Nephron (organoid): ENCODE results near the gene TDRD7.

Experiments
- H3K27ac Mint-ChIP-seq, 3 experiments: 2 replicates each; pipeline ENCODE4 v1.8.0; 2020; ENCODE audit warnings: mixed read lengths in 3 of 3, mild to moderate bottlenecking in 2 of 3, moderate library complexity in 1 of 3
- H3K27me3 Mint-ChIP-seq: 2 replicates; pipeline ENCODE4 v1.8.0; 2021; ENCODE audit warnings: low read depth, mild to moderate bottlenecking, moderate library complexity, mixed read lengths
- H3K36me3 Mint-ChIP-seq: 2 replicates; pipeline ENCODE4 v1.8.0; 2020; ENCODE audit warnings: low read depth, mixed read lengths
- H3K4me1 Mint-ChIP-seq: 2 replicates; pipeline ENCODE4 v1.8.0; 2020; ENCODE audit warnings: mixed read lengths
- H3K4me3 Mint-ChIP-seq, 3 experiments: 2 replicates each; pipeline ENCODE4 v1.8.0; 2020; ENCODE audit warnings: mild to moderate bottlenecking in 3 of 3, mixed read lengths in 3 of 3, moderate library complexity in 2 of 3
- H3K9me3 Mint-ChIP-seq: 2 replicates; pipeline ENCODE4 v1.8.0; 2020; ENCODE audit warnings: mixed read lengths
- CTCF ChIP-seq, 3 experiments: fragments of 200-600 bp; sonication (generic); IDR thresholded peaks; one replicate each; pipeline ENCODE4 v1.5.0; 2021; ENCODE audit warnings: antibody characterized with exemption in 3 of 3; ENCODE audit not compliant: unreplicated experiment in 3 of 3

The TDRD7 gene

DNA sequence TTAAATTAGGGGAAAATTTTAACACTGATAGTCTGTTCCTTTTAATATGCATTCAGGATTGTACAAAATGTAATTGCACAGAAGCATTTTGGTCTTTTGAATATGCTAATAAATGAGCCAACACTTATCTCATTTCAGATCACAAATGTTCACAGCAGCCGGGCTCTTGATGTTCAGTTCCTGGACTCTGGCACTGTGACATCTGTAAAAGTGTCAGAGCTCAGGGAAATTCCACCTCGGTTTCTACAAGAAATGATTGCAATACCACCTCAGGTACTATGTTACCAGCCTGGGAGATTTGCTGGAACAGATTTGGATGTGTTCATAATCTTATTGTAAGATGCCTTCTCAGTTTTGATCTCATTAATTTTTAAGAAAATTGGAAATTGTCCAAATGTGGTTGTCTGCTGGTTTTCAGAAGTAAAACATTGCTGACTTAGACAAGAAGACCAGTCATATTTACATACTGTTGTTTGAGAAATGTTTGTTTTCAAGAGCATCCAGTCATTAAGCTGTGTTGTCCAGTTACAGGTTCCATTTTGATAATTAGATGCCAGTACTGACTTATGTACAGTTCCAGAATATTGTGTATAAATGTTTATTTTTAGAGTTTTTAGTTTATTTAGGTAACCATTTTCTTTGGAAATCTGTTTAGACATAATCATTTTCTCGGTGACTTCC lies 66.5 kb downstream of the TDRD7 start:
- Mint-ChIP-seq H3K27ac (no peak overlapping the region), H3K27me3 (peaks cover 3% of the 10 kb centered on the region), H3K36me3 (no peaks in the 10 kb centered on the region), H3K9me3 (no peaks in the 10 kb centered on the region), H3K4me3 (no peak overlapping the region), H3K4me1 (peaks cover 13% of the 10 kb centered on the region)
- TF ChIP-seq CTCF (IDR thresholded peaks at IDR 0.05; ENCODE audit: unreplicated experiment in 3 of 3): no peak

DNA sequence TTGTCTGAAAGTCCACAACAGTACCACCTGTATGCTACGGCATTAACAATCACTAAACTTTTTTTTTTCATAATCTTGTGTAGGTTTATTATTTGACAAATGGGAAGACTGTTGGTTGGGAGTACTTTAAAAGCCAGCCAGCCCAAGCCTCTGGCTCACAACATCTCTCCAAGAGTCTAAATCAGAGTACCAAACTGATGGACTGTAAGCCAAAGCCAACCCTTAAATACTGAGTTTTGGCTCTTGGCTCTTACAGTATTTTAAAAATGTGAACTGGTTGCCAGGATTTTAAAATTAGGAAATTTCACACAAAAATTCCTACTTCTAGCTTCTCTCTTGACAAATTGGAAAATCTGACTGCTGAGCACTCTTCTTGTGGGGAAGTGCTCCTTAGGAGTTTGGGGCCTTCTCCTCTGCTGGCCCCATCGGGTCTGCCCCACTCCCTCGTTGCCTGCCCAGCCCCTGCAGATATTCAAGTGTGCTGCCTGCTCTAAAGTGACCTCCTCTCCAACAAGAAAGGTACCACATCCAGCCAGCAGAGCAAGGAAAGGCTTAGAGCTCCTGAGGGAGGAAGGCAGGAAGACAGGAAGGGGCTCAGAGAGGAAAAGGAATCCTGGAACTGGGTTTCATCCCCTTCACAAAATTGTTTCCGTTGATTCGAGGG lies 67.7 kb downstream of the TDRD7 start:
- H3K27ac Mint-ChIP-seq: no peak overlapping the region
- TF ChIP-seq CTCF (IDR thresholded peaks at IDR 0.05; ENCODE audit: unreplicated experiment in 3 of 3): no peak
- no peaks in the 10 kb centered on the region for H3K9me3 Mint-ChIP-seq
- peaks cover 5% of the 10 kb centered on the region for H3K4me1 Mint-ChIP-seq
- H3K36me3 Mint-ChIP-seq: no peaks in the 10 kb centered on the region
- H3K4me3 Mint-ChIP-seq: no peak overlapping the region
- H3K27me3 Mint-ChIP-seq: peaks cover 3% of the 10 kb centered on the region

- Mint-ChIP-seq H3K27ac (no peak overlapping the region), H3K36me3 (no peaks in the 10 kb centered on the region), H3K4me3 (no peak overlapping the region), H3K9me3 (no peaks in the 10 kb centered on the region), H3K27me3 (peaks cover 3% of the 10 kb centered on the region), H3K4me1 (no peaks in the 10 kb centered on the region)
- no peak for TF ChIP-seq CTCF (IDR thresholded peaks at IDR 0.05; ENCODE audit: unreplicated experiment in 3 of 3)
Observed at GRCh38 chr9:97480174-97480573, 68.3 kb downstream of the TDRD7 start.

- Mint-ChIP-seq H3K27me3 (peaks cover 3% of the 10 kb centered on the region), H3K4me3 (no peak overlapping the region), H3K4me1 (no peaks in the 10 kb centered on the region), H3K36me3 (no peaks in the 10 kb centered on the region), H3K9me3 (no peaks in the 10 kb centered on the region), H3K27ac (no peak overlapping the region)
- TF ChIP-seq CTCF (IDR thresholded peaks at IDR 0.05; ENCODE audit: unreplicated experiment in 3 of 3): no peak
Observed at GRCh38 chr9:97480749-97481148, 68.9 kb downstream of the TDRD7 start.

GRCh38 chr9:97484134-97484533 lies 72.2 kb downstream of the TDRD7 start:
- no peaks in the 10 kb centered on the region for H3K4me1 Mint-ChIP-seq
- H3K36me3 Mint-ChIP-seq: peaks cover 8% of the 10 kb centered on the region
- peaks cover 6% of the 10 kb centered on the region for H3K9me3 Mint-ChIP-seq
- H3K4me3 Mint-ChIP-seq: no peak overlapping the region
- no peak overlapping the region for H3K27ac Mint-ChIP-seq
- no peak for TF ChIP-seq CTCF (IDR thresholded peaks at IDR 0.05; ENCODE audit: unreplicated experiment in 3 of 3)
- peaks cover 16% of the 10 kb centered on the region for H3K27me3 Mint-ChIP-seq

DNA sequence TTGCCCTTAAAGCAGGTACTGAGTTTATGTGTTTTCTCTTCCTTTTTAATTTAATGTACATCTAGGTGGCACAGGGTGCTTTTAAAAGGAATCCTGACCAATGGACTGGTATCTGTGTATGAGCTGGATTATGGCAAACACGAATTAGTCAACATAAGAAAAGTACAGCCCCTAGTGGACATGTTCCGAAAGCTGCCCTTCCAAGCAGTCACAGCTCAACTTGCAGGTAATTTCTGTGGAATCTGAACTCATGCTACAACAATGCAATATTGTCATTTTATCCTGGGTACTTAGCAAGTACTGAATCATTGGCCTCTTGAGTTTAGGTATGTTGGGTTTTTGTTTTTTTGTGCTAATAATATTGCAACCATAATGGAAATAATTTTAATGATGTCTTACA lies 75.2 kb downstream of the TDRD7 start:
- no peak overlapping the region for H3K4me3 Mint-ChIP-seq
- no peak overlapping the region for H3K27ac Mint-ChIP-seq
- H3K27me3 Mint-ChIP-seq: peaks cover 16% of the 10 kb centered on the region
- peaks cover 17% of the 10 kb centered on the region for H3K9me3 Mint-ChIP-seq
- no peaks in the 10 kb centered on the region for H3K4me1 Mint-ChIP-seq
- TF ChIP-seq CTCF (IDR thresholded peaks at IDR 0.05; ENCODE audit: unreplicated experiment in 3 of 3): no peak
- peaks cover 15% of the 10 kb centered on the region for H3K36me3 Mint-ChIP-seq
